Gastrocnemius medialis (tissue), 4 donors: ENCODE data around the gene FGFR4. TPM values are rescaled to one million over a fixed set of nuclear protein-coding genes. Genes with fewer than 3 reads are reported as not detected.

ENCODE experiments used
- ATAC-seq, 2 donors: fragments of 150-250 bp; one replicate each; pipeline ENCODE4 v1.9.1; 2016
- DNase-seq, 2 donors: peaks; one replicate each; pipeline ENCODE4 v3.0.0-alpha.2; 2019
- H3K27ac ChIP-seq, 4 donors: fragments of 200-600 bp; sonication (generic); 1 replicate in 1 of 4; 2 replicates in 3 of 4; pipeline ENCODE4 v1.5.1; 2016 to 2018; ENCODE audit warnings: mild to moderate bottlenecking in 2 of 4, moderate library complexity in 1 of 4
- H3K27me3 ChIP-seq, 3 donors: fragments of 200-600 bp; sonication (generic) in 2 of 3; 1 replicate in 1 of 3; 2 replicates in 2 of 3; pipeline versions ENCODE4 v1.5.1 to v1.6.0; 2016 to 2019; ENCODE audit warnings: mild to moderate bottlenecking in 1 of 3, moderate library complexity in 1 of 3
- H3K36me3 ChIP-seq, 2 donors: fragments of 200-600 bp; sonication (generic) in 1 of 2; one replicate each; pipeline ENCODE4 v1.5.1; 2017 to 2018
- H3K4me1 ChIP-seq, 2 donors: fragments of 200-600 bp; sonication (generic) in 1 of 2; one replicate each; pipeline ENCODE4 v1.5.1; 2016 to 2017; ENCODE audit warnings: mild to moderate bottlenecking in 2 of 2
- H3K4me3 ChIP-seq, 4 donors: fragments of 200-600 bp; sonication (generic) in 3 of 4; 1 replicate in 1 of 4; 2 replicates in 3 of 4; pipeline ENCODE4 v1.5.1; 2016 to 2019; ENCODE audit warnings: mild to moderate bottlenecking in 2 of 4
- H3K9me3 ChIP-seq, 3 donors: fragments of 200-600 bp; sonication (generic) in 2 of 3; 1 replicate in 1 of 3; 2 replicates in 2 of 3; pipeline ENCODE4 v1.5.1; 2016 to 2019
- POLR2A ChIP-seq, 2 donors: fragments of 450-650 bp; IDR thresholded peaks; one replicate each; pipeline ENCODE4 v1.6.1; 2017; ENCODE audit warnings: antibody characterized with exemption in 2 of 2, mild to moderate bottlenecking in 2 of 2, moderate library complexity in 2 of 2
- in situ Hi-C, 4 donors: fragments of 200-750 bp; cut with MboI; loops; one replicate each; pipeline versions ENCODE4 v1.15.0 to v1.8.0; 2017; ENCODE audit warnings: low sequenced_read_pairs in 4 of 4
- intact Hi-C: fragments of 100-400 bp; cut with DNase I; formaldehyde crosslinking; loops from one replicate; pipeline ENCODE4 v1.15.1; 2023; ENCODE audit warnings: low total_unique reads
- total RNA-seq, 4 donors: library from RNA; depleted of rRNA; stranded (reverse); fragments of >200 nt; gene quantifications; one replicate each; pipeline versions ENCODE4 v1.1.0 to v1.2.3, GENCODE V29; 2016
- TF ChIP-seq, protein P1 (sequence below), 5 experiments: fragments of 450-650 bp in 3 of 5; fragments of 200-600 bp in 2 of 5; sonication (generic) in 2 of 5; IDR thresholded peaks in 4 of 5; conservative IDR thresholded peaks in 1 of 5; 1 replicate in 4 of 5; 2 replicates in 1 of 5; pipeline ENCODE4 v1.5.1; 2016 to 2019; ENCODE audit warnings: antibody characterized with exemption in 5 of 5, mild to moderate bottlenecking in 3 of 5, moderate library complexity in 3 of 5

The FGFR4 gene
- 1 to 10 TPM in 3 of 4 donors, under 1 TPM in 1; 0.56 to 5.0 (median 2.5) TPM for total RNA-seq

DNA sequence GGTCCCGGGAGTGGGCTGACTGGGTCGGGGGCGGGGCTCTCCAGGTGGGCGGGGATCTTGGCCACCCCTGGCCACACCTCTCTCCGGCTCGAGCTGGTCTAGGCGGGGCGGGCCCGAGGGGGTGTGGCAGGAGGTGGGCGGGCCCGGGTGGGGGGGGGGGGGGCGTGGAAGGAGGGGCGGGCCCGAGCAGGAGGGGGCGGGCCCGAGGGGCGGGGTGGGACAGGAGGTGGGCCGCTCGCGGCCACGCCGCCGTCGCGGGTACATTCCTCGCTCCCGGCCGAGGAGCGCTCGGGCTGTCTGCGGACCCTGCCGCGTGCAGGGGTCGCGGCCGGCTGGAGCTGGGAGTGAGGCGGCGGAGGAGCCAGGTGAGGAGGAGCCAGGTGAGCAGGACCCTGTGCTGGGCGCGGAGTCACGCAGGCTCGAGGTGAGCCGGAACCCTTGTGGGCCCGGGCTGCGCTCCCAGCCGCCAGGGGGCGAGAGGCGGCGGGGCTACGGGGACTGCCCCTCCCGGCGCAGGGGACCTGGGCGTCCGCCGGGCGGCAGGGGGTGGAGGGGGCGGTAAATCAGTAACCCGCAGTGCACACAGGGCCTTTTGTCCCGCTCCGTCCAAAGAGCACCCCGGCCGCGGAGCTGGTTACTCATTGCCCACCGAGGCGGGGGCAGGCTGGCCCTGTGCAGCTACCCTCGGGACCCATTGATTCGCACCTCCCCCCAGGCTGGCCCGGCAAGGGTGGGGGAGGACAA is at the start of gene FGFR4:
Gene FGFR4, plus strand, starts transcription at position 262 of the 744 bp plus-strand sequence. CDS start 2,688 bp downstream, outside the sequence.
- intact Hi-C loops (no loop called here), in situ Hi-C loops (no loop called here)
- TF ChIP-seq, protein P1, sequence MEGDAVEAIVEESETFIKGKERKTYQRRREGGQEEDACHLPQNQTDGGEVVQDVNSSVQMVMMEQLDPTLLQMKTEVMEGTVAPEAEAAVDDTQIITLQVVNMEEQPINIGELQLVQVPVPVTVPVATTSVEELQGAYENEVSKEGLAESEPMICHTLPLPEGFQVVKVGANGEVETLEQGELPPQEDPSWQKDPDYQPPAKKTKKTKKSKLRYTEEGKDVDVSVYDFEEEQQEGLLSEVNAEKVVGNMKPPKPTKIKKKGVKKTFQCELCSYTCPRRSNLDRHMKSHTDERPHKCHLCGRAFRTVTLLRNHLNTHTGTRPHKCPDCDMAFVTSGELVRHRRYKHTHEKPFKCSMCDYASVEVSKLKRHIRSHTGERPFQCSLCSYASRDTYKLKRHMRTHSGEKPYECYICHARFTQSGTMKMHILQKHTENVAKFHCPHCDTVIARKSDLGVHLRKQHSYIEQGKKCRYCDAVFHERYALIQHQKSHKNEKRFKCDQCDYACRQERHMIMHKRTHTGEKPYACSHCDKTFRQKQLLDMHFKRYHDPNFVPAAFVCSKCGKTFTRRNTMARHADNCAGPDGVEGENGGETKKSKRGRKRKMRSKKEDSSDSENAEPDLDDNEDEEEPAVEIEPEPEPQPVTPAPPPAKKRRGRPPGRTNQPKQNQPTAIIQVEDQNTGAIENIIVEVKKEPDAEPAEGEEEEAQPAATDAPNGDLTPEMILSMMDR (IDR thresholded peaks at IDR 0.05 in 4 of 5, conservative IDR thresholded peaks at IDR 0.05 in 1 of 5): peak in 4 of 5 experiments; percentile 35 to 49 (median 45)
- no peak for TF ChIP-seq POLR2A (IDR thresholded peaks at IDR 0.05)
- peaks cover 23 to 34% (median 33%) of the 10 kb centered on the region in 3 donors for H3K27me3 ChIP-seq
- DNase-seq (peak in 1 of 2 donors; percentile 25), ATAC-seq (peak in 1 of 2 donors; percentile 29)
- H3K36me3 ChIP-seq: no peaks in the 10 kb centered on the region
- no peaks in the 10 kb centered on the region for H3K9me3 ChIP-seq
- peak within 1 kb of the TSS; percentile 41 to 54 (median 46) for H3K4me3 ChIP-seq
- no peak within 1 kb of the TSS for H3K27ac ChIP-seq
- H3K4me1 ChIP-seq: peaks cover 0 to 10% of the 10 kb centered on the region in 2 donors

DNA sequence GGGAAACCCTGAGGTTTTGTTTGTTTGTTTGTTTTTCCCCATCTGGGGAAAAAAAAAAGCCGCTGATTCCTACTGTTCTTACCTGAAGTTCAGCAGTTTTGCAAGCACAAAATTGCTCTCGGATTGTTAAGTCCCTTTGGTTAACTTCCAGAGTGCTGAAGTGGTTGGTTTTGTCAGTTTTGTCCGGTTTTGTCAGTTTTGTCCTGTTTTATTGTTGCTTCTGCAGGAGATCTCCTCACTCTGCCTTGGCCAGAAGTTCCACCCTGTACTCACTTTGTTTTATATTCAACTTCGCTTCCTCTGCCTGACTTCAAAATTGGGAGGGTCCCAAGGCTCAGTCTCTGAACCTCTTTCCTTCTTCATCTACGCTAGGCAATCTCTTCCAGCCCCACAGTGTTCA is 49.8 kb upstream of the FGFR4 start:
- Histone ChIP-seq H3K27ac (no peak overlapping the region), H3K4me1 (no peaks in the 10 kb centered on the region), H3K4me3 (no peak overlapping the region), H3K36me3 (peaks cover 0 to 4% of the 10 kb centered on the region in 2 donors), H3K9me3 (no peaks in the 10 kb centered on the region), H3K27me3 (no peaks in the 10 kb centered on the region)
- no peak for DNase-seq
- no peak for ATAC-seq
- in situ Hi-C loops: no loop called here
- no peak for TF ChIP-seq POLR2A (IDR thresholded peaks at IDR 0.05)
- TF ChIP-seq, protein P1 (IDR thresholded peaks at IDR 0.05 in 4 of 5, conservative IDR thresholded peaks at IDR 0.05 in 1 of 5): no peak
- intact Hi-C loops: no loop called here

DNA sequence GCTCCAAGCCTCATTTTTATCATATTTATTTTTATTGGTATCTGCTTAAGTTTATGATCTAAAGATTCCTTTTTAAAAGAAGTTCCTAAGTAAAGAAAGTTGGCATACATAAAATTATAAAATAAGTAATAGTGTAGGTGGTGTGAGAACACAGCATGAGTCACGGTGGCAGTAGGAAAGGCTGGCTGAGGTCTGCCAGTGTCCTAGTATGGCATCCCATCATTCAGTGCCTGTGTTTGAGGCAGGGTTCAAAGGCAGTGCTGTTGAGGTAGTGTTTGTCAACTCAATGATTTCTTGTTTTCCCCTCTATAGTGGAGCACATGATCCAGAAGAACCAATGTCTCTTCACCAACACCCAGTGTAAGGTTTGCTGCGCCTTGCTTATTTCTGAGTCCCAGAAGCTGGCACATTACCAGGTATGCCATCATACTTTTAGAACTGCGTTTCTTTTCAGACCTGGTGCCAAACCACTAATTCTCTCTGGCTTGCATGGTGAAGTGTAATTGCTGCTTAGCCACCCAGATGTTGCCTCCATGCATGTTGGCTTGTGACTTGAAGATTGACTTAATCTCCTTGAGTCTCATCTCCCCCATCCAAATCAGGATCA is 45.8 kb upstream of the FGFR4 start:
- Histone ChIP-seq H3K27me3 (no peaks in the 10 kb centered on the region), H3K27ac (no peak overlapping the region), H3K9me3 (no peaks in the 10 kb centered on the region), H3K4me1 (no peaks in the 10 kb centered on the region), H3K4me3 (no peak overlapping the region), H3K36me3 (peaks cover 0 to 42% of the 10 kb centered on the region in 2 donors)
- intact Hi-C loops (no loop called here), in situ Hi-C loops (no loop called here)
- ATAC-seq (no peak), DNase-seq (no peak)
- TF ChIP-seq, protein P1 (IDR thresholded peaks at IDR 0.05 in 4 of 5, conservative IDR thresholded peaks at IDR 0.05 in 1 of 5): no peak
- no peak for TF ChIP-seq POLR2A (IDR thresholded peaks at IDR 0.05)

GRCh38 chr5:177041936-177042335 is 44.8 kb upstream of the FGFR4 start:
- intact Hi-C loops: no loop called here
- Histone ChIP-seq H3K36me3 (peaks cover 0 to 48% of the 10 kb centered on the region in 2 donors), H3K9me3 (no peaks in the 10 kb centered on the region), H3K4me1 (no peaks in the 10 kb centered on the region), H3K27ac (no peak overlapping the region), H3K4me3 (no peak overlapping the region), H3K27me3 (no peaks in the 10 kb centered on the region)
- no peak for ATAC-seq
- no peak for DNase-seq
- in situ Hi-C loops: no loop called here
- no peak for TF ChIP-seq POLR2A (IDR thresholded peaks at IDR 0.05)
- TF ChIP-seq, protein P1 (IDR thresholded peaks at IDR 0.05 in 4 of 5, conservative IDR thresholded peaks at IDR 0.05 in 1 of 5): no peak
